Left ventricle myocardium inferior (tissue), 1 donor: ENCODE data around the gene PPP1R3C. TPM values are rescaled to one million over a fixed set of nuclear protein-coding genes. Genes with fewer than 3 reads are reported as not detected.

Experiments used
- DNase-seq: peaks from one replicate; pipeline ENCODE4 v3.0.0-alpha.2; 2020
- H3K27ac ChIP-seq: fragments of 200-600 bp; replicated peaks from 2 replicates; pipeline ENCODE4 v1.8.0; 2021
- H3K27me3 ChIP-seq: fragments of 200-600 bp; 2 replicates; pipeline ENCODE4 v1.8.0; 2021; ENCODE audit warnings: low read depth
- H3K36me3 ChIP-seq: fragments of 200-600 bp; 2 replicates; pipeline ENCODE4 v1.8.0; 2021
- H3K4me1 ChIP-seq: fragments of 200-600 bp; 2 replicates; pipeline ENCODE4 v1.8.0; 2021
- H3K4me3 ChIP-seq: fragments of 200-600 bp; 2 replicates; pipeline ENCODE4 v1.8.0; 2021; ENCODE audit warnings: mild to moderate bottlenecking, moderate library complexity
- H3K9me3 ChIP-seq: fragments of 200-600 bp; replicated peaks from 2 replicates; pipeline ENCODE4 v1.8.0; 2021
- intact Hi-C: fragments of 100-400 bp; cut with micrococcal nuclease; formaldehyde crosslinking; loops from one replicate; pipeline ENCODE4 v1.11.0; 2022
- total RNA-seq: library from RNA; stranded (reverse); fragmentation: NEBNext Ultra II Directional; extraction: Animal tissue kit (Norgen Biotek cat#: 25700); gene quantifications from one replicate; pipeline ENCODE4 v1.2.1, GENCODE V29; 2021
- TF ChIP-seq, protein P1 (sequence below): fragments of 200-600 bp; IDR thresholded peaks from 2 replicates; pipeline ENCODE4 v1.8.0; 2021; ENCODE audit warnings: antibody characterized with exemption, mild to moderate bottlenecking, borderline replicate concordance
- donor health status: DM: no; HTN: yes; CAD: no; lungs with severe emphysema.

PPP1R3C gene
- total RNA-seq, 1 donor from 2014 or later: 236 TPM

DNA sequence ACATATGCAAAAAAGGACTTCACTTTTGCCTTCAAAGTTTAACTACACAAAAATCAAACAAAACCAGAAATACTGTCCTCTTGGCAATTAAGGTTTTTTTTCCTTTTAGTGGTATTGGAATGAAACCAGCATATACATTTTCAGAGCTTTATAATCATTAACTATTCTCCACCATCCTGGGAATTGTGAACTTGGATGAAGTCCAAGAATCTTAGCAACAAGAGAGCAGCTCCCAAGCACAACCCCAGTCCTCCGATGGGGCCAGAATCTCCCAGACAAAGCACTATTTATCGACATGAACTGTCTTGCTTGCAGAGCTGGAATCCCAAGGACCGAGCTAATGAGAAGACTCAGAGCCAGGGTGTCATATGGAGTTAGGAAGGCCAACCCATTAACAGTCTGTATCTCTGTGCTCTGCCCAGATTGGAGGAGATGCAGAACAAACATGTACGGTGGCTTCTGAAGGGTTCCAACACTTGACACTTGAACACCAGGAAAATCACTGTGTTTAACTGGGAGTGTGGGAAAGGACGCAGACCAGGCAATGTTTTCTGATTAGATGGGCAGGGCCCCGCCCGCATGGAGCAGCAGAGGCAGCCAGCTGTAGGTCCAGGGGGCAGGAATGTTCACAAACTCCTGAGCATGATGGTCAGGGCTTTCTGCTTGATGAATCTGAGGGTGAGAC is 35.5 kb downstream of the PPP1R3C start:
- TF ChIP-seq, protein P1, sequence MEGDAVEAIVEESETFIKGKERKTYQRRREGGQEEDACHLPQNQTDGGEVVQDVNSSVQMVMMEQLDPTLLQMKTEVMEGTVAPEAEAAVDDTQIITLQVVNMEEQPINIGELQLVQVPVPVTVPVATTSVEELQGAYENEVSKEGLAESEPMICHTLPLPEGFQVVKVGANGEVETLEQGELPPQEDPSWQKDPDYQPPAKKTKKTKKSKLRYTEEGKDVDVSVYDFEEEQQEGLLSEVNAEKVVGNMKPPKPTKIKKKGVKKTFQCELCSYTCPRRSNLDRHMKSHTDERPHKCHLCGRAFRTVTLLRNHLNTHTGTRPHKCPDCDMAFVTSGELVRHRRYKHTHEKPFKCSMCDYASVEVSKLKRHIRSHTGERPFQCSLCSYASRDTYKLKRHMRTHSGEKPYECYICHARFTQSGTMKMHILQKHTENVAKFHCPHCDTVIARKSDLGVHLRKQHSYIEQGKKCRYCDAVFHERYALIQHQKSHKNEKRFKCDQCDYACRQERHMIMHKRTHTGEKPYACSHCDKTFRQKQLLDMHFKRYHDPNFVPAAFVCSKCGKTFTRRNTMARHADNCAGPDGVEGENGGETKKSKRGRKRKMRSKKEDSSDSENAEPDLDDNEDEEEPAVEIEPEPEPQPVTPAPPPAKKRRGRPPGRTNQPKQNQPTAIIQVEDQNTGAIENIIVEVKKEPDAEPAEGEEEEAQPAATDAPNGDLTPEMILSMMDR: no peak
- DNase-seq: no peak
- Histone ChIP-seq H3K4me1 (peaks cover 43% of the 10 kb centered on the region), H3K9me3 (no peaks in the 10 kb centered on the region), H3K27ac (peak overlapping the region; percentile 64), H3K4me3 (no peak overlapping the region), H3K36me3 (no peaks in the 10 kb centered on the region), H3K27me3 (no peaks in the 10 kb centered on the region)
- intact Hi-C loops: no loop called here

DNA sequence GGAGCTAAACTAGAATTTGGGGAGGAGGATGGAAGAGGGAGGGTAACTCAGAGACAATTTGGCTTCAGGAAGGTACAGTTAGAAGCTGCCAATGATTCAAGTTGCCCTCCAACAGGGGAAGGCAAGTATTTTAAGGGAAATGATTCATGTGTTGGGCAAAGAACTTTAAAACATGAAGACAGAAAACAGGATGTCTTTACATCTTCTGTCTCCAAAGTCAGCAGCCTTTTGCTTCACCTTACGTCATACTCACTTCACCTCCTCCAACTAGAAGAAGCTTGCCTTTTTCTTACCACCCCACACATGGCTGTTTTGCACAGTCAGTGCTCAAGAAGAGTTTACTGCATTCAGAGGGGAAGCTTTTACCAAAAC is 36.1 kb downstream of the PPP1R3C start:
- H3K36me3 ChIP-seq: no peaks in the 10 kb centered on the region
- H3K9me3 ChIP-seq: no peaks in the 10 kb centered on the region
- no peak for DNase-seq
- TF ChIP-seq, protein P1: no peak
- H3K27me3 ChIP-seq: no peaks in the 10 kb centered on the region
- peaks cover 48% of the 10 kb centered on the region for H3K4me1 ChIP-seq
- peak overlapping the region; percentile 64 for H3K27ac ChIP-seq
- intact Hi-C loops: no loop called here
- no peak overlapping the region for H3K4me3 ChIP-seq

DNA sequence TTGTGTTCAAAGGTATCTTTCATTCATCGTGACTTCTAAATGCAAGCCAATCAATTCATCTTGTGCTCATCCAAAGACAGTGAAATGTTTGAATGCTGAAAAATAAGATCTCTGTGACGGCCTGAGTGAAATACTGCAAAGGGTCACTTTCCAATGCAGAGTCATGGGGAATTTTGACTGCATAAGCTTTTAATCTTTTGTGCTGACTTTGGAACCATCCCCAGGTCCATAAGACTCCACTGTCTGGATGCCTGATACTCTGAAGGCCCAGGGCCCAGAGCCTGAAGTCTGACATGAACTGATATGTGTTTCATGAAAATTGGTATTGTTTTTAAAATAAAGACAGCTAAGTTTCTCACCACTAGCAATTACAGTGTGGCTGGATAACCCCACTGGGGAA is 39.0 kb downstream of the PPP1R3C start:
- TF ChIP-seq, protein P1: no peak
- peak overlapping the region; percentile 91 for H3K27ac ChIP-seq
- intact Hi-C loops: no loop called here
- H3K36me3 ChIP-seq: no peaks in the 10 kb centered on the region
- H3K27me3 ChIP-seq: no peaks in the 10 kb centered on the region
- H3K4me1 ChIP-seq: peaks cover 78% of the 10 kb centered on the region
- H3K4me3 ChIP-seq: no peak overlapping the region
- H3K9me3 ChIP-seq: no peaks in the 10 kb centered on the region
- DNase-seq: no peak

DNA sequence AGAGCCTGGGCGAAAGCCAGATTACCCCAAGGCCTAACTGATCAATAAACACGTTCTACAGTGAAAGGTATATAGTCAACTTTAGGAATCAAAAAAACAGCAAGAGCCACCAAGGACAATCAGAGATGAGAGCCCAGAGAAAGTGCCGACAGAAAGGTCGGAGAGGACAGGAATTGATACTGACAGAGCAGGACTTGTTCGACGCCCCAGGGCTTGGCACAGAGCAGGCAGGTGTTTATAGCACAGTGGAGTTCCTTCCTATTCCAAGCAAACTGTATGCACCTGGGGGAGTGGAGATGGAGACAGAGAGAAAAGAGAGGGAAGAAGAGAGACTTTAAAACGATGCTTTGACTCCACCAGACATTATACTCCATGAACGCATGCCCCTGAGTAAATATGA is 39.5 kb downstream of the PPP1R3C start:
- Histone ChIP-seq H3K27me3 (no peaks in the 10 kb centered on the region), H3K9me3 (no peaks in the 10 kb centered on the region), H3K4me3 (no peak overlapping the region), H3K27ac (peak overlapping the region; percentile 91), H3K36me3 (no peaks in the 10 kb centered on the region), H3K4me1 (peaks cover 81% of the 10 kb centered on the region)
- intact Hi-C loops: no loop called here
- DNase-seq: no peak
- TF ChIP-seq, protein P1: no peak

DNA sequence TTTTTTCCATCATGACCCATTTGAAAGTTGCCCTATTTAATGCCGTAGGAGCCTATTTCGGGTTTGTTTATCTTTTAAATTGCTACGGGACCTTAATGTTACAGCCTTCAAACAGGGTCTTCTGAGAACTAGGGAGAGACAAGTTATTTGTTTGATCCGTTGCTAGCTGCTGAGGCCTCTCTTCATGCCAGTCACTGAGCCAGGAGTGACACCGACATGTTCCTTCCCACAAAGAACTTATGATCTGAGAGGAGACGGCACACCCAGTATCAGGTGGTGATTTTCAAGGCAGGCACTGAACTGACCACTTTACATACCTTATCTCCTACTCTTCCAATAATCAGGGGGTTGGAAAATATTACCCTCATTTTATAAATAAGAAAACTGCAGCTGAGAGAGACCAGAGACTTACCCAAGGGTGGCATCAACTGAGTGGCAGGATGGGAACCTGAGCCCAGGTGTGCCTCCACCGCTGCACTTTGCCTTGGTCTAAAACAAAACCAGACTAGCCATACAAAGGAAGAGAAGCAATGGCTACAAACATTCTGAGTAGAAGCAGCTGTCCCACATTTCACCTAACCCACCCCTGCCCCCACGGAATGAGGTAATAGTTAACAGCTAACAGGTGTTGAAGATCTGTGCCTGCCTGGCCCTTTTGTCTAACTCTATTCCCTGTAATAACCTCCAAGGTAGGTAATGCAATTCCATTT is 40.5 kb downstream of the PPP1R3C start:
- no peaks in the 10 kb centered on the region for H3K27me3 ChIP-seq
- H3K4me1 ChIP-seq: peaks cover 81% of the 10 kb centered on the region
- H3K9me3 ChIP-seq: no peaks in the 10 kb centered on the region
- TF ChIP-seq, protein P1: no peak
- H3K36me3 ChIP-seq: no peaks in the 10 kb centered on the region
- no peak overlapping the region for H3K4me3 ChIP-seq
- no peak for DNase-seq
- H3K27ac ChIP-seq: peak overlapping the region; percentile 91
- intact Hi-C loops: no loop called here
